Bronchial epithelial cell (primary cell): ENCODE data around the gene ENTR1. TPM values are rescaled to one million over a fixed set of nuclear protein-coding genes. Genes with fewer than 3 reads are reported as not detected.

Experiments used
- DNase-seq: peaks from one replicate; pipeline ENCODE4 v3.0.0-alpha.2; 2010; ENCODE audit warnings: low read depth
- FAIRE-seq: peaks from 2 replicates; lab custom pipeline; 2011; peaks lifted over from hg19 to GRCh38; lab: Jason Lieb, UNC
- H3K27me3 ChIP-seq: 2 replicates; pipeline ENCODE4 v1.5.1; 2011; ENCODE audit warnings: low read length; ENCODE audit not compliant: control insufficient read depth, insufficient read depth
- H3K36me3 ChIP-seq: 2 replicates; pipeline ENCODE4 v1.5.1; 2011; ENCODE audit warnings: low read length; ENCODE audit not compliant: control insufficient read depth, insufficient read depth
- H3K4me3 ChIP-seq: 2 replicates; pipeline ENCODE4 v1.5.1; 2011; ENCODE audit warnings: mild to moderate bottlenecking, low read depth, low read length, control low read depth
- CTCF ChIP-seq: IDR thresholded peaks from 2 replicates; pipeline ENCODE4 v1.5.1; 2011; ENCODE audit warnings: mild to moderate bottlenecking, moderate library complexity, low read length, control low read depth, inconsistent platforms; ENCODE audit not compliant: insufficient read depth, severe bottlenecking
- total RNA-seq: library from RNA; depleted of rRNA; stranded (reverse); fragments of >200 nt; gene quantifications from 2 replicates; pipeline ENCODE4 v1.2.1, GENCODE V29; 2014

Gene ENTR1
- total RNA-seq, 1 donor from 2014 or later: 89.0 TPM

- DNase-seq (no peak), FAIRE-seq (no peak)
- Histone ChIP-seq H3K4me3 (no peak overlapping the region), H3K27me3 (no peaks in the 10 kb centered on the region), H3K36me3 (peaks cover 31% of the 10 kb centered on the region)
- no peak for TF ChIP-seq CTCF
These were observed 29.1 kb downstream of the ENTR1 start for GRCh38 chr9:136381311-136381710.

GRCh38 chr9:136380381-136380780, 30.0 kb downstream of the ENTR1 start:
- no peak for TF ChIP-seq CTCF
- FAIRE-seq (no peak), DNase-seq (no peak)
- peaks cover 33% of the 10 kb centered on the region for H3K36me3 ChIP-seq
- no peak overlapping the region for H3K4me3 ChIP-seq
- no peaks in the 10 kb centered on the region for H3K27me3 ChIP-seq

DNA sequence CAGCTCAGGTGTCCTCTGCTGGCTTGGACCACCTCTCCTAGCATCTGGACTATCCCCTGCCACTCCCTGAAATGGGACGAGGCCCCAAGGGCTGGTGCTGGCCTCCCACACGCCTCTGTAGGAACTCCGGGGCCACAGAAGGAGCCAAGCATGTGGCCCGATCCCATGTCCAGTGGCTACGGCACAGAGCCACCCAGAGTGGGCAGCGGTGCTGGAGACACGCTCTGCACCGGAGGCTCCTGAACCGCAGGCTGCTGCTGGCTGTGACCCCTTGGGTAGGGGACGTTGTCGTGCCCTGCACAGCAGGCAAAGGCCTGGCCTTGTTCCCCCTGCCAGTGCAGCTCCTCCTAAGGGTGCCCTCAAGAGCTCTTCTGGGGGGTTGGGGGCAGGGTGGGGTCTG, 30.5 kb downstream of the ENTR1 start:
- peaks cover 33% of the 10 kb centered on the region for H3K36me3 ChIP-seq
- FAIRE-seq (no peak), DNase-seq (no peak)
- no peak overlapping the region for H3K4me3 ChIP-seq
- H3K27me3 ChIP-seq: no peaks in the 10 kb centered on the region
- no peak for TF ChIP-seq CTCF

DNA sequence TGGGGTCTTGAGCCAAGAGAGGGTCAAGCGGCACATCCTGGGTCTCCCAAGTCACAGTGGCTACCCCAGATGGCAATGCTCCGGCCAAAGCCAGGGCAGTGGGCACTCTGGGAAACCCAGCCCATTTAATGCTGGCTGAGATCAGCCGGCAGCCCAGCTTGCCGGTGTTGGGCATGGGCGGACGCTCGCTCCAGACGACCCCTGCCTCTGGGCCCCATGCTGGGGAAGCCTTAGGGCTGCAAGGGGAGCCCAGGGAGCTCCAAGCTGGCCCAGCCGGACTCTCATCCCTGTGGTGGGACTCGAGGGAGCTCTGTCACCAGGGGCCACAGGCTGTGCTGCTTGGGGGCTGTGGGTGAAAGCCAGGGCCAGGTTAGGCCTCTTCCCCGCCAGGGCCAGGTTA, 31.0 kb downstream of the ENTR1 start:
- Histone ChIP-seq H3K36me3 (peaks cover 33% of the 10 kb centered on the region), H3K4me3 (no peak overlapping the region), H3K27me3 (no peaks in the 10 kb centered on the region)
- no peak for TF ChIP-seq CTCF
- no peak for FAIRE-seq
- no peak for DNase-seq

DNA sequence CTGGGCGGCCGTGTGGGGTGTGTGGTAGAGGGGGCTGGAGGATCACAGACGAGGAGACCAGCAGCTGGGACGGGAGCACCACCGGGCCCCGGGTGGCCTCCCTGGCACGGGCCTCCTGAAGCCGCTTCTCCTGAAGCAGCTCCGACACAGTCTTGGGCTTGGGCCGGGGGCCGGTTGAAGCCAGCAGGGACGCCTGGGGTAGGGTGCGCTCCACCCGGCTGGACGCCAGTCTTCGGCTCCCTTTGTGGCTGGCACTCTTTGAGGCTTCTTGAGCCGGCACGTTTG, 31.5 kb downstream of the ENTR1 start:
- H3K36me3 ChIP-seq: peaks cover 33% of the 10 kb centered on the region
- DNase-seq (no peak), FAIRE-seq (no peak)
- H3K4me3 ChIP-seq: no peak overlapping the region
- H3K27me3 ChIP-seq: no peaks in the 10 kb centered on the region
- TF ChIP-seq CTCF: no peak

DNA sequence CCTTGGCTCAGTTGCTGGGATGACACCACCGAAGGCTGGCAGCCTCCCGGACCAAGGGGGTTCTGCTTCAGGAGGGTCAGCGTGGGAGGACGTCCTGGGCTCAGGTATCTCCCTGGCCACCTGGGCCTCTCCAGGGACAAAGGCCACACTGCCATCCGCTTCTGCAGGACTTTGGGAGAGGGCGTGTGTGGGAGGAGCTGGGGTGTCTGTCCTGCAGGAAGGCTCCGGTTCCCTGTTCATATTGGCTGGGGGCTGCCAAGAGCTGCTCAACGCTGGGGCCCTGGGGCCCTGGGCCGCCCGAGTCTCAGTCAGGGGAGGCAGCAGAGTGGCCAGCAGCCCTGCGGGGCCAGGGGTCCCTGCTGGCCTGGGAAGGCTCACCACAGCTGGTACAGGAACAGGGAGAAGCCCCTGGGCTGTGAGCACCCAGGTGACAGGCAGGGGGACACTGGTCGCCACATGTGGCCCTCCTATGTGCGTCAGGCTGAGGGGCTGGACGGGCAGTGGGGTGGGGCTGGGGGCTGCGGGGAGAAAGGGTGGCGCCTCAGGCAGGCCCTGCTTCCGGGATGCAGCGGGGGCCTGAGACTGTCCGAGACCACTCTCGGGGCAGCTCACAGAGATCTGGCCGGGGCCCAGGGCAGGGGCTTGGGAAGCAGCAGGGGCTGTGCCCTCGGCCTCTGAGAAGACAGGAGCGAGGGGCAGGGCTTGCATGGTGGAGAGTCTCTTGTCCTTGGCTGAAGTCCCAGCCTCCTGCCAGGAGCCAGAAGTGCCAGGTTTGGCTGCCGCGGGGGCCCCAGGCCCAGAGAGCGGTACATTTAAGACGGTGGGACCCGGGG, 32.0 kb downstream of the ENTR1 start:
- Histone ChIP-seq H3K36me3 (peaks cover 32% of the 10 kb centered on the region), H3K4me3 (no peak overlapping the region), H3K27me3 (no peaks in the 10 kb centered on the region)
- DNase-seq: no peak
- FAIRE-seq: no peak
- TF ChIP-seq CTCF: no peak
